ENCODE measurements around the gene CLSTN2.

DNA sequence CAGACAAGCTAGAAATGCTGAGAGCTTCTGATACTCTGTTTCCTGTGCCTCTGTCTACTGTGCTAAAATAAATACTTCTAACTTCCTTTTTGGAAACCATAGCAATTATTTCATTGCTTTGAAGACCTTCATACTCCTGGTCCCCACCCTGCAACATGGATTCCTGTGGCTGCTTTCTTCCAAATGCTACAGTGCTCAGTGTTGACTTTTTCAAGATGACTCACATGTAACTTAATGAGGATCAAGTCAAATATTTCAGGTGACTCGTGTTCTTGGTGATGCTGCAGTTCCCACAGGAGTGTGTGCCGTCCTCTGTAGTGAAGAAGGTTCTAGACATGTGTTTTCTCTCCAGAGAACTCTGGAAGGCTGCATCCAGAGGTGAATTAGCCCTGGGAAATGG lies 288.6 kb downstream of the CLSTN2 start:
- TF ChIP-seq, protein P1, sequence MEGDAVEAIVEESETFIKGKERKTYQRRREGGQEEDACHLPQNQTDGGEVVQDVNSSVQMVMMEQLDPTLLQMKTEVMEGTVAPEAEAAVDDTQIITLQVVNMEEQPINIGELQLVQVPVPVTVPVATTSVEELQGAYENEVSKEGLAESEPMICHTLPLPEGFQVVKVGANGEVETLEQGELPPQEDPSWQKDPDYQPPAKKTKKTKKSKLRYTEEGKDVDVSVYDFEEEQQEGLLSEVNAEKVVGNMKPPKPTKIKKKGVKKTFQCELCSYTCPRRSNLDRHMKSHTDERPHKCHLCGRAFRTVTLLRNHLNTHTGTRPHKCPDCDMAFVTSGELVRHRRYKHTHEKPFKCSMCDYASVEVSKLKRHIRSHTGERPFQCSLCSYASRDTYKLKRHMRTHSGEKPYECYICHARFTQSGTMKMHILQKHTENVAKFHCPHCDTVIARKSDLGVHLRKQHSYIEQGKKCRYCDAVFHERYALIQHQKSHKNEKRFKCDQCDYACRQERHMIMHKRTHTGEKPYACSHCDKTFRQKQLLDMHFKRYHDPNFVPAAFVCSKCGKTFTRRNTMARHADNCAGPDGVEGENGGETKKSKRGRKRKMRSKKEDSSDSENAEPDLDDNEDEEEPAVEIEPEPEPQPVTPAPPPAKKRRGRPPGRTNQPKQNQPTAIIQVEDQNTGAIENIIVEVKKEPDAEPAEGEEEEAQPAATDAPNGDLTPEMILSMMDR (IDR thresholded peaks at IDR 0.05), result no peak
- no peak for TF ChIP-seq POLR2A (IDR thresholded peaks at IDR 0.05)
- TF ChIP-seq POLR2AphosphoS5 (IDR thresholded peaks at IDR 0.05), result peak; percentile 5

Measured in prostate gland (tissue), 2 donors.